Measurements from ENCODE around the gene PRRG4. TPM values are rescaled to one million over a fixed set of nuclear protein-coding genes. Genes with fewer than 3 reads are reported as not detected.

The PRRG4 gene
- total RNA-seq, 1 donor from 2014 or later, result 0.84 TPM

Other genes with a start within 250 kb of the PRRG4 start
- gene EIF3M, start 246.1 kb upstream of the PRRG4 start, total RNA-seq, result 182 TPM
- gene CCDC73, start 35.3 kb upstream of the PRRG4 start, total RNA-seq, result not detected
- 20.7 TPM for gene QSER1, start 62.9 kb downstream of the PRRG4 start, total RNA-seq
- gene DEPDC7, start 186.0 kb downstream of the PRRG4 start, total RNA-seq, result 0.74 TPM
- 21.2 TPM for gene TCP11L1, start 209.6 kb downstream of the PRRG4 start, total RNA-seq